Measurements from ENCODE around the gene SLC34A1. TPM values are rescaled to one million over a fixed set of nuclear protein-coding genes. Genes with fewer than 3 reads are reported as not detected.

SLC34A1 gene
- total and polyA plus RNA-seq, 2 experiments from 2014 or later, result not detected

DNA sequence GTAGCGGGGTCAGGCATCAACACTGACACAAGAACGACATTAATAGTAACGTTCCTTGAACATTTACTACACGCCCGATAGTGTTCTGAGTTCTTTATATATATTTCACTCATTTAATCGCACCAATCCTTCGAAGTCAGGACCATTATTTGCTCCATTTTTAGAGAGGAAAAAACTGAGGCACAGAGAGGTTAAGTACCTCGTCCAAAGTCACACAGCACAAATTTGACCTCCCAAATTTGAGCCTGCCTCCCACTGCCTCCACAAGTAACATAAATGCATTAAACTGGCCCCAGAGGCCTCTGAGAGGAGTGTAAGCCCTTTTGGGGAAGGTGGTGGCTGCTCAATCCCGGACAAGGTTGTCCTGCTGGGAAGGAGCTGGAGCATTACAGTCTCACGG, 20.7 kb upstream of the SLC34A1 start:
- peaks cover 4% of the 10 kb centered on the region; the same call in 2 of the 3 replicates for H3K36me3 Mint-ChIP-seq (ENCODE audit: low read depth)
- Histone ChIP-seq H3K9me2 (ENCODE audit: insufficient read depth) (no peaks in the 10 kb centered on the region), H3K36me3 (ENCODE audit: insufficient read depth) (no peaks in the 10 kb centered on the region), H2AFZ (peak overlapping the region; percentile 95; the same call in 1 of the 2 replicates), H3K27ac (ENCODE audit: low read depth) (no peak overlapping the region), H3K4me1 (ENCODE audit: insufficient read depth) (peaks cover 41% of the 10 kb centered on the region), H3K4me2 (peak overlapping the region; percentile 88), H3K27me3 (ENCODE audit: insufficient read depth) (peaks cover 18% of the 10 kb centered on the region), H3K79me2 (replicated peaks; ENCODE audit: insufficient read depth) (no peaks in the 10 kb centered on the region), H4K20me1 (replicated peaks; ENCODE audit: insufficient read depth) (no peaks in the 10 kb centered on the region), H3F3A (replicated peaks; ENCODE audit: low read depth) (peaks cover 23% of the 10 kb centered on the region; the same call in 1 of the 2 replicates), H3K4me3 (peak overlapping the region; percentile 71)
- peak overlapping the region; percentile 76 for H3K4me3 Mint-ChIP-seq
- no peak overlapping the region for H3K27ac Mint-ChIP-seq
- ATAC-seq (no peak), DNase-seq (ENCODE audit: low spot score) (no peak)
- peaks cover 26% of the 10 kb centered on the region for H3K27me3 Mint-ChIP-seq (ENCODE audit: insufficient read depth, low read depth, poor library complexity)
- no peaks in the 10 kb centered on the region; the same call in 2 of the 3 replicates for H3K9me3 Mint-ChIP-seq
- H3K4me1 Mint-ChIP-seq, result peaks cover 37% of the 10 kb centered on the region
- no peak for TF ChIP-seq EZH2 (IDR thresholded peaks at IDR 0.05; ENCODE audit: low read depth, unreplicated experiment)
- no peak for TF ChIP-seq EZH2phosphoT487 (IDR thresholded peaks at IDR 0.05; ENCODE audit: unreplicated experiment)
- TF ChIP-seq STAT1 (IDR thresholded peaks at IDR 0.05; ENCODE audit: unreplicated experiment), result no peak
- no peak for TF ChIP-seq POLR2AphosphoS5 (IDR thresholded peaks at IDR 0.05; ENCODE audit: low read depth)

DNA sequence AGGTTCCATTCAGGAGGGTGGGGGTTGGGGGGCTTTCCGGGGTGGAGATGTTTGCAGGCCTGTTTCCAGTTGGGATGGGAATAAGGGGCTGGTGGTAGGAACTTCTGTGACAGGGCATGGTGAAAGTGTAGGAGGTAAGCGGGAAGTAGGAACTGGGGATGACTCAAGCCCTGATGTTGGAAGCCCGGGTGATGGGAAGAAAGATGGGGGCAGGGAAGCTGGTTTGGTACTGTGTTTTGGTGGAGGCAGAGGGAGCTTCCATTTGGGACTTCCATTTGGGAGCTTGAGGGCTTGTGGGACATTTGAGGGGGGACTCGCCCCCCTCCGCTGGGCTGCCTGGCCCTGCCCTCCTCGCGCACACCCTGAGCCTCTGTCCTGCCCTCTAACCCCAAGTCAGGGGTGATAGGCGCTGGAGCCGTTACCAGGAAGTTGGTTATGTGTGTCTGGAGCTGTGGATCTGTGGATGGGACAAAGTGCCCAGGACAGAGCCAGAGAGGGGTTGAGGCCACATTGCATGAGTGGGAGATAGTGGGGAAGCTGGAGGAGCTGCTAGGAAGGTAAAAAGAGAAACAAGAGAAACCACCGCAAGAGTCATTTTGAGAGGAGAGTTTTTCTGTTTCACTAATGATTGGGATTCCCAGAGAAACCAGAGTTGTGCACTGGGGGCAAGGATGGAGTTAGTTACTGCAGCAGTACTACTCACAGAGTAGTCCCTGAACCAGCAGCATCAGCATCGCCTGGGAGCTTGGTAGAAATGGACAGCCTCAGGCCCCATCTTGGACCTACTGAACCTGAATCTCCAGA, 19.9 kb upstream of the SLC34A1 start:
- Histone ChIP-seq H3K79me2 (replicated peaks; ENCODE audit: insufficient read depth) (no peaks in the 10 kb centered on the region), H3K36me3 (ENCODE audit: insufficient read depth) (no peaks in the 10 kb centered on the region), H3K4me1 (ENCODE audit: insufficient read depth) (peaks cover 46% of the 10 kb centered on the region), H3K27ac (ENCODE audit: low read depth) (no peak overlapping the region), H3K4me3 (no peak overlapping the region), H3K9me2 (ENCODE audit: insufficient read depth) (no peaks in the 10 kb centered on the region), H2AFZ (no peak overlapping the region), H4K20me1 (replicated peaks; ENCODE audit: insufficient read depth) (no peaks in the 10 kb centered on the region), H3F3A (replicated peaks; ENCODE audit: low read depth) (peaks cover 23% of the 10 kb centered on the region; the same call in 1 of the 2 replicates), H3K4me2 (peak overlapping the region; percentile 88; the same call in 1 of the 2 replicates), H3K27me3 (ENCODE audit: insufficient read depth) (peaks cover 20% of the 10 kb centered on the region)
- peaks cover 33% of the 10 kb centered on the region for H3K27me3 Mint-ChIP-seq (ENCODE audit: insufficient read depth, low read depth, poor library complexity)
- TF ChIP-seq ZNF331 (CRISPR knock-in tag; IDR thresholded peaks at IDR 0.05; ENCODE audit: low read depth) (no peak), JUNB (IDR thresholded peaks at IDR 0.05; ENCODE audit: unreplicated experiment) (no peak)
- TF ChIP-seq, protein P1, sequence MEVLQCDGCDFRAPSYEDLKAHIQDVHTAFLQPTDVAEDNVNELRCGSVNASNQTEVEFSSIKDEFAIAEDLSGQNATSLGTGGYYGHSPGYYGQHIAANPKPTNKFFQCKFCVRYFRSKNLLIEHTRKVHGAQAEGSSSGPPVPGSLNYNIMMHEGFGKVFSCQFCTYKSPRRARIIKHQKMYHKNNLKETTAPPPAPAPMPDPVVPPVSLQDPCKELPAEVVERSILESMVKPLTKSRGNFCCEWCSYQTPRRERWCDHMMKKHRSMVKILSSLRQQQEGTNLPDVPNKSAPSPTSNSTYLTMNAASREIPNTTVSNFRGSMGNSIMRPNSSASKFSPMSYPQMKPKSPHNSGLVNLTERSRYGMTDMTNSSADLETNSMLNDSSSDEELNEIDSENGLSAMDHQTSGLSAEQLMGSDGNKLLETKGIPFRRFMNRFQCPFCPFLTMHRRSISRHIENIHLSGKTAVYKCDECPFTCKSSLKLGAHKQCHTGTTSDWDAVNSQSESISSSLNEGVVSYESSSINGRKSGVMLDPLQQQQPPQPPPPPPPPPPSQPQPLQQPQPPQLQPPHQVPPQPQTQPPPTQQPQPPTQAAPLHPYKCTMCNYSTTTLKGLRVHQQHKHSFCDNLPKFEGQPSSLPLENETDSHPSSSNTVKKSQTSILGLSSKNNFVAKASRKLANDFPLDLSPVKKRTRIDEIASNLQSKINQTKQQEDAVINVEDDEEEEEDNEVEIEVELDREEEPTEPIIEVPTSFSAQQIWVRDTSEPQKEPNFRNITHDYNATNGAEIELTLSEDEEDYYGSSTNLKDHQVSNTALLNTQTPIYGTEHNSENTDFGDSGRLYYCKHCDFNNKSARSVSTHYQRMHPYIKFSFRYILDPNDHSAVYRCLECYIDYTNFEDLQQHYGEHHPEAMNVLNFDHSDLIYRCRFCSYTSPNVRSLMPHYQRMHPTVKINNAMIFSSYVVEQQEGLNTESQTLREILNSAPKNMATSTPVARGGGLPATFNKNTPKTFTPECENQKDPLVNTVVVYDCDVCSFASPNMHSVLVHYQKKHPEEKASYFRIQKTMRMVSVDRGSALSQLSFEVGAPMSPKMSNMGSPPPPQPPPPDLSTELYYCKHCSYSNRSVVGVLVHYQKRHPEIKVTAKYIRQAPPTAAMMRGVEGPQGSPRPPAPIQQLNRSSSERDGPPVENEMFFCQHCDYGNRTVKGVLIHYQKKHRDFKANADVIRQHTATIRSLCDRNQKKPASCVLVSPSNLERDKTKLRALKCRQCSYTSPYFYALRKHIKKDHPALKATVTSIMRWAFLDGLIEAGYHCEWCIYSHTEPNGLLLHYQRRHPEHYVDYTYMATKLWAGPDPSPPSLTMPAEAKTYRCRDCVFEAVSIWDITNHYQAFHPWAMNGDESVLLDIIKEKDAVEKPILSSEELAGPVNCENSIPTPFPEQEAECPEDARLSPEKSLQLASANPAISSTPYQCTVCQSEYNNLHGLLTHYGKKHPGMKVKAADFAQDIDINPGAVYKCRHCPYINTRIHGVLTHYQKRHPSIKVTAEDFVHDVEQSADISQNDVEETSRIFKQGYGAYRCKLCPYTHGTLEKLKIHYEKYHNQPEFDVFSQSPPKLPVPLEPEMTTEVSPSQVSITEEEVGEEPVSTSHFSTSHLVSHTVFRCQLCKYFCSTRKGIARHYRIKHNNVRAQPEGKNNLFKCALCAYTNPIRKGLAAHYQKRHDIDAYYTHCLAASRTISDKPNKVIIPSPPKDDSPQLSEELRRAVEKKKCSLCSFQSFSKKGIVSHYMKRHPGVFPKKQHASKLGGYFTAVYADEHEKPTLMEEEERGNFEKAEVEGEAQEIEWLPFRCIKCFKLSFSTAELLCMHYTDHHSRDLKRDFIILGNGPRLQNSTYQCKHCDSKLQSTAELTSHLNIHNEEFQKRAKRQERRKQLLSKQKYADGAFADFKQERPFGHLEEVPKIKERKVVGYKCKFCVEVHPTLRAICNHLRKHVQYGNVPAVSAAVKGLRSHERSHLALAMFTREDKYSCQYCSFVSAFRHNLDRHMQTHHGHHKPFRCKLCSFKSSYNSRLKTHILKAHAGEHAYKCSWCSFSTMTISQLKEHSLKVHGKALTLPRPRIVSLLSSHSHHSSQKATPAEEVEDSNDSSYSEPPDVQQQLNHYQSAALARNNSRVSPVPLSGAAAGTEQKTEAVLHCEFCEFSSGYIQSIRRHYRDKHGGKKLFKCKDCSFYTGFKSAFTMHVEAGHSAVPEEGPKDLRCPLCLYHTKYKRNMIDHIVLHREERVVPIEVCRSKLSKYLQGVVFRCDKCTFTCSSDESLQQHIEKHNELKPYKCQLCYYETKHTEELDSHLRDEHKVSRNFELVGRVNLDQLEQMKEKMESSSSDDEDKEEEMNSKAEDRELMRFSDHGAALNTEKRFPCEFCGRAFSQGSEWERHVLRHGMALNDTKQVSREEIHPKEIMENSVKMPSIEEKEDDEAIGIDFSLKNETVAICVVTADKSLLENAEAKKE (CRISPR knock-in tag; IDR thresholded peaks at IDR 0.05), result no peak
- ATAC-seq (no peak), DNase-seq (ENCODE audit: low spot score) (peak; percentile 13)
- 0 out of 3 replicates have a peak overlapping the region, but pooled peaks have one; percentile 32 for H3K4me3 Mint-ChIP-seq
- peaks cover 45% of the 10 kb centered on the region for H3K4me1 Mint-ChIP-seq
- no peaks in the 10 kb centered on the region; the same call in 2 of the 3 replicates for H3K9me3 Mint-ChIP-seq
- H3K36me3 Mint-ChIP-seq (ENCODE audit: low read depth), result peaks cover 11% of the 10 kb centered on the region
- no peak overlapping the region for H3K27ac Mint-ChIP-seq

Measured in GM23338 (cell line).